ENCODE results near the gene RHOF. TPM values are rescaled to one million over a fixed set of nuclear protein-coding genes. Genes with fewer than 3 reads are reported as not detected.
A peak's percentile ranks its signal among the peaks of the same experiment; 100 is the strongest.

Gene RHOF
- total and polyA plus RNA-seq, 2 of the 13 experiments (the other 11 are each of a cell fraction or from before 2014, with no cell fraction given) = 14.6 to 32.2 TPM

DNA sequence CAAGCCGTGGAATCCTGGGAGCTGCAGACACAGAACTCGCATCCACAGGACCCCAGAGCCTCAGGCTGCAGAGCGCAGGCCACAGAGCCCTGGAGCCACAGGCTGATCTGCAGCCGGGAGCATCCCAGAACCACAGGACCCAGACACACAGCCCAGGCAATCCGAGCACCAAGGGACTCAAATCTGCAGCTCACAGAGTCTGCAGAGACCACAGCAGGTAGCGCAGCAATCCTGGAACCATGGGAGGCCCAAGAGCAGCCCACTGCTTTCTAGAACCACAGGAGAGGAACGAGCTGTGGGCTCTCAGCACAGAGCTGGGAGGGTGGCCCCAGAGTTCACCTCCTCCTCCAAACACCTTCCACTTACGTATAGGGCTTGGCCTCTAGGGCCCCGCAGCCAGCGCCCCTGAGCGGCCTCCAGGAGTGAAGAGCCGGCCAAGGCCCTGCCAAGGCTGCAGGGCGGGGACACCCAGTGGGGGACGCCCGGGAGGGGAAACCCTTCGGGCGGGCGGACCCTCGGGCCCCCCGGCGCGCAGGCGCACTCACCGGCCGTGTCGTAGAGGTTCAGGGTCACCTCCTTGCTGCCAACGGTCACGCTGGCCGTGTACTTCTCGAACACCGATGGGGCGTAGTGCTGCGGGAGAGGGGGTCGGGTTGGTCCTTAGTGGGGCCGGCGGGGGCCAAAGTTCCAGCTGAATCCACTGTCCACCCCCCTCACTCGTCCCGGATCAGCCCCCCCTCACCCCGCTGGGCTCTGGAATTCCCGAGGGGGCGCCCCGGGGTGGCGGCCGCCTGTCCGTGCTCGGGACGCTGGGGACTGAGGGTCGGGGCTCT, 665 bp downstream of the RHOF start (continued):
- TF ChIP-seq ZNF234 (CRISPR knock-in tag; conservative IDR thresholded peaks at IDR 0.05) = 0 out of 2 replicates have a peak, but pooled peaks have one; percentile 40
- peak; percentile 73 for TF ChIP-seq UBTF (CRISPR knock-in tag; IDR thresholded peaks at IDR 0.05)
- TF ChIP-seq SMC3 (IDR thresholded peaks at IDR 0.05; ENCODE audit: low read length) = no peak
- no peak for TF ChIP-seq RFXANK (CRISPR knock-in tag; IDR thresholded peaks at IDR 0.05)
- no peak for TF ChIP-seq BRD4 (CRISPR knock-in tag; IDR thresholded peaks at IDR 0.05)
- TF ChIP-seq ZNF496 (CRISPR knock-in tag; IDR thresholded peaks at IDR 0.05; ENCODE audit: insufficient replicate concordance) = no peak
- TF ChIP-seq, protein P1, sequence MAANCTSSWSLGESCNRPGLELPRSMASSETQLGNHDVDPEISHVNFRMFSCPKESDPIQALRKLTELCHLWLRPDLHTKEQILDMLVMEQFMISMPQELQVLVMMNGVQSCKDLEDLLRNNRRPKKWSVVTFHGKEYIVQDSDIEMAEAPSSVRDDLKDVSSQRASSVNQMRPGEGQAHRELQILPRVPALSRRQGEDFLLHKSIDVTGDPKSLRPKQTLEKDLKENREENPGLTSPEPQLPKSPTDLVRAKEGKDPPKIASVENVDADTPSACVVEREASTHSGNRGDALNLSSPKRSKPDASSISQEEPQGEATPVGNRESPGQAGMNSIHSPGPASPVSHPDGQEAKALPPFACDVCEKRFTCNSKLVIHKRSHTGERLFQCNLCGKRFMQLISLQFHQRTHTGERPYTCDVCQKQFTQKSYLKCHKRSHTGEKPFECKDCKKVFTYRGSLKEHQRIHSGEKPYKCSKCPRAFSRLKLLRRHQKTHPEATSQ (CRISPR knock-in tag; IDR thresholded peaks at IDR 0.05; ENCODE audit: borderline replicate concordance) = no peak
- peak; percentile 30; the same call in 1 of the 2 replicates for TF ChIP-seq ZNF598 (CRISPR knock-in tag; IDR thresholded peaks at IDR 0.05; ENCODE audit: borderline replicate concordance)
- TF ChIP-seq ZNF441 (CRISPR knock-in tag; IDR thresholded peaks at IDR 0.05; ENCODE audit: borderline replicate concordance) = 0 out of 2 replicates have a peak, but pooled peaks have one; percentile 34
- peak; percentile 13; the same call in 1 of the 2 replicates for TF ChIP-seq RBFOX2 (IDR thresholded peaks at IDR 0.05; ENCODE audit: low read depth, low read length)
- TF ChIP-seq RFX3 (CRISPR knock-in tag; IDR thresholded peaks at IDR 0.05) = no peak
- no peak for TF ChIP-seq ZNF563 (CRISPR knock-in tag; IDR thresholded peaks at IDR 0.05)
- peak; percentile 37; the same call in 1 of the 2 replicates for TF ChIP-seq GABPB1 (CRISPR knock-in tag; IDR thresholded peaks at IDR 0.05)
- TF ChIP-seq CAMTA2 (CRISPR knock-in tag; IDR thresholded peaks at IDR 0.05; ENCODE audit: borderline replicate concordance) = 0 out of 2 replicates have a peak, but pooled peaks have one; percentile 15
- peak; percentile 56; the same call in 1 of the 2 replicates for TF ChIP-seq HDAC1 (CRISPR knock-in tag; IDR thresholded peaks at IDR 0.05)
- TF ChIP-seq TAF1 (CRISPR knock-in tag; IDR thresholded peaks at IDR 0.05) = peak; percentile 42
- TF ChIP-seq PITX1 (CRISPR knock-in tag; IDR thresholded peaks at IDR 0.05) = no peak
- no peak for TF ChIP-seq ZNF383 (CRISPR knock-in tag; IDR thresholded peaks at IDR 0.05; ENCODE audit: borderline replicate concordance)
- no peak for TF ChIP-seq ZNF569 (CRISPR knock-in tag; IDR thresholded peaks at IDR 0.05; ENCODE audit: borderline replicate concordance)
- TF ChIP-seq HMGXB4 (CRISPR knock-in tag; IDR thresholded peaks at IDR 0.05; ENCODE audit: borderline replicate concordance in 1 of 2, low read depth in 1 of 2) = 0 out of 4 replicates have a peak, but pooled peaks of 1 of the 2 experiments have one; percentile 23

Measured in HepG2 (cell line).